Adrenal gland (tissue), 12 donors: ENCODE measurements around the gene HBB. TPM values are rescaled to one million over a fixed set of nuclear protein-coding genes. Genes with fewer than 3 reads are reported as not detected.

Experiments used
- DNase-seq, 7 donors: peaks; one replicate each; pipeline ENCODE4 v3.0.0-alpha.2; 2019 to 2020
- H3K27ac ChIP-seq, 5 donors: fragments of 200-600 bp; sonication (generic) in 4 of 5; 1 replicate in 3 of 5; 2 replicates in 2 of 5; pipeline versions ENCODE4 v1.5.1 to v1.8.0; 2016 to 2020; ENCODE audit warnings: mild to moderate bottlenecking in 1 of 5
- H3K27me3 ChIP-seq: fragments of 200-600 bp; 2 replicates; pipeline ENCODE4 v1.8.0; 2021
- H3K36me3 ChIP-seq, 2 donors: fragments of 200-600 bp; replicated peaks in 1 of 2; 1 replicate in 1 of 2; 2 replicates in 1 of 2; pipeline versions ENCODE4 v1.5.1 to v1.8.0; 2018 to 2022
- H3K4me1 ChIP-seq, 2 donors: fragments of 200-600 bp; replicated peaks in 1 of 2; 1 replicate in 1 of 2; 2 replicates in 1 of 2; pipeline versions ENCODE4 v1.5.1 to v1.8.0; 2018 to 2021
- H3K4me3 ChIP-seq, 4 donors: fragments of 200-600 bp; sonication (generic) in 3 of 4; one replicate each; pipeline ENCODE4 v1.5.1; 2016 to 2018
- H3K9me3 ChIP-seq, 3 donors: fragments of 200-600 bp; sonication (generic) in 1 of 3; replicated peaks in 1 of 3; 1 replicate in 2 of 3; 2 replicates in 1 of 3; pipeline versions ENCODE4 v1.5.1 to v1.8.0; 2016 to 2021
- POLR2A ChIP-seq, 2 donors: fragments of 450-650 bp; IDR thresholded peaks; one replicate each; pipeline ENCODE4 v1.6.1; 2017; ENCODE audit warnings: antibody characterized with exemption in 2 of 2, mild to moderate bottlenecking in 2 of 2, moderate library complexity in 1 of 2
- WGBS, 4 donors: extraction: QIAGEN DNeasy Blood & Tissue Kit in 2 of 4; methylation state at CpG; one replicate each; pipeline versions ENCODE4 v1.1.5 to v1.1.7; 2013 to 2017; 5-methylcytosine and 5-hydroxymethylcytosine counted together
- intact Hi-C, 2 donors: fragments of 100-400 bp; cut with DNase I; formaldehyde crosslinking; loops; one replicate each; pipeline versions ENCODE4 v1.14.1 to v1.15.0; 2022 to 2023
- polyA plus RNA-seq, 3 donors: library from polyadenylated mRNA; stranded (reverse); fragments of 200-250 nt in 2 of 3; fragments of 350-450 nt in 1 of 3; fragmentation: Illumina TruSeq in 1 of 3; extraction: RNeasy Lipid Tissue Mini Kit (QIAGEN cat#74804) in 1 of 3; gene quantifications; one replicate each; pipeline ENCODE4 v1.2.3, GENCODE V29; 2013 to 2014
- total RNA-seq, 9 donors: library from RNA; depleted of rRNA in 4 of 9; stranded (reverse); fragments of >200 nt in 4 of 9; fragments of 120-200 nt in 1 of 9; fragmentation: NEBNext Ultra II Directional in 1 of 9; extraction: Animal tissue kit (Norgen Biotek cat#: 25700) in 1 of 9; gene quantifications; one replicate each; pipeline versions ENCODE4 v1.1.0 to v1.2.4, GENCODE V29; 2013 to 2023
- TF ChIP-seq, protein P1 (sequence below), 6 experiments: fragments of 450-650 bp in 4 of 6; fragments of 200-600 bp in 2 of 6; sonication (generic) in 1 of 6; IDR thresholded peaks; 1 replicate in 5 of 6; 2 replicates in 1 of 6; pipeline versions ENCODE4 v1.5.1 to v1.8.0; 2016 to 2021; ENCODE audit warnings: antibody characterized with exemption in 6 of 6, mild to moderate bottlenecking in 2 of 6, moderate library complexity in 1 of 6
- donor health status: healthy with polysubstance abuse.
- donor health status: Bipolar disorder and iron deficiency.
- donor health status: DM: yes; HTN: yes; CAD: no.
- donor health status: DM: no; HTN: no; CAD: no.
- donor health status: DM: no; HTN: no; CAD: no.
- donor health status: DM: yes; HTN: yes; CAD: no.

The HBB gene
- total and polyA plus RNA-seq, 12 donors, result 1.1 to 794 (median 10.3) TPM

DNA sequence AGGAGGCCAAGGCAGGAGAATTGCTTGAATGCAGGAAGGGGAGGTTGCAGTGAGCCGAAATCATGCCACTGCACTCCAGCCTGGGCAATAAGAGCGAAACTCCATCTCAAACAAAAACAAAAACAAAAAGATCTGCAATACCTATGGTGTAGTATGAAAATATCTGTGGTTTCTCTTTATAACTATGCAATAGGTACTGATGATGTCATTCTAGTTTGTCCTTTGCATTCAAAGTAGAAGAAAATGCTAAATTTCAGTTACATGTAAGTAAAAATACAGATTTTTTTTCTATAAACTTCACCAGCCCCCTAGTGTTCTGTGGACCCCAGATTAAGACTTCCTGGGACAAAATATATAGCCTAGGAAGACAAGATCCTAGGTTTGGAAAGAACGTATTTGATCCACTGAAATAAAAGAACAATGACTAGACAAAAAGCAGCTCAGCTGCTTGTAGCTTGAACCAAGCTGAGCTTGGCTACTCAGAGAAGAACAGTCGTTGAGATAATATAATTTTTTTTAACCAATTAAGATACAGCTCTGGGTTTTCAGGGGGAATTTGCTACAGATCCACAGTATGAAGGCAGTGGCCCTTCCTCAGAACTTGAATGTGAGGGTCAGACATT lies 45.6 kb upstream of the HBB start:
- no peak for DNase-seq
- Histone ChIP-seq H3K9me3 (no peaks in the 10 kb centered on the region), H3K36me3 (no peaks in the 10 kb centered on the region), H3K27me3 (no peaks in the 10 kb centered on the region), H3K4me1 (no peaks in the 10 kb centered on the region), H3K4me3 (no peak overlapping the region), H3K27ac (no peak overlapping the region)
- 62 to 76% (median 72%) methylated on average over 4 of the region's 4 CpGs for WGBS, 4 donors
- TF ChIP-seq, protein P1, sequence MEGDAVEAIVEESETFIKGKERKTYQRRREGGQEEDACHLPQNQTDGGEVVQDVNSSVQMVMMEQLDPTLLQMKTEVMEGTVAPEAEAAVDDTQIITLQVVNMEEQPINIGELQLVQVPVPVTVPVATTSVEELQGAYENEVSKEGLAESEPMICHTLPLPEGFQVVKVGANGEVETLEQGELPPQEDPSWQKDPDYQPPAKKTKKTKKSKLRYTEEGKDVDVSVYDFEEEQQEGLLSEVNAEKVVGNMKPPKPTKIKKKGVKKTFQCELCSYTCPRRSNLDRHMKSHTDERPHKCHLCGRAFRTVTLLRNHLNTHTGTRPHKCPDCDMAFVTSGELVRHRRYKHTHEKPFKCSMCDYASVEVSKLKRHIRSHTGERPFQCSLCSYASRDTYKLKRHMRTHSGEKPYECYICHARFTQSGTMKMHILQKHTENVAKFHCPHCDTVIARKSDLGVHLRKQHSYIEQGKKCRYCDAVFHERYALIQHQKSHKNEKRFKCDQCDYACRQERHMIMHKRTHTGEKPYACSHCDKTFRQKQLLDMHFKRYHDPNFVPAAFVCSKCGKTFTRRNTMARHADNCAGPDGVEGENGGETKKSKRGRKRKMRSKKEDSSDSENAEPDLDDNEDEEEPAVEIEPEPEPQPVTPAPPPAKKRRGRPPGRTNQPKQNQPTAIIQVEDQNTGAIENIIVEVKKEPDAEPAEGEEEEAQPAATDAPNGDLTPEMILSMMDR (IDR thresholded peaks at IDR 0.05), result no peak
- no peak for TF ChIP-seq POLR2A (IDR thresholded peaks at IDR 0.05)
- intact Hi-C loops, result no loop called here

DNA sequence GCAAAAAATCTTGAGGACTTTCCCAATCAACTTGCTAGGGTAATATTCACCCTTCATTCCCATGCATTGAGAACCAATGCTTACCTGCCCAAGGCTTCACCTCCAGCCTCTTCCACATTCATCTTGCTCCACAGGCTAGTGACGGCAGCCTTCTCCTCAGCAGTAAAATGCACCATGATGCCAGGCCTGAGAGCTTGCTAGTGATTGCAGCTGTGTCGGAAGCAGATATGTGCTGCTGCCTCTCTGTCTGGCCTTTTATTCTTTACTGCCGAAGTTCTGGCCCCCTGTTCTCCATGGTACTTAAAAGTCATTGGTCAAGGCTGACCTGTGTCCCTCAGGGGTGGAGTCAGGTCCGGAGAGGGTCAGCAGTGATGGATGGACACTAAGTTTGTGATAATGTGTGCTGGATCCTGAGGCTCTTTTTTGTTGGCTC lies 42.9 kb upstream of the HBB start, which contains the start of gene HBE1:
Gene HBE1 (minus strand): TSS at position 231 of the 433 bp plus-strand sequence. CDS start 55 bp downstream, at position 176.
- no peak for DNase-seq
- H3K4me3 ChIP-seq, result no peak within 1 kb of the TSS
- intact Hi-C loops, result no loop called here
- WGBS, 4 donors, result 36 to 48% (median 44%) methylated on average over 4 of the region's 4 CpGs
- no peaks in the 10 kb centered on the region for H3K4me1 ChIP-seq
- H3K36me3 ChIP-seq, result no peaks in the 10 kb centered on the region
- no peaks in the 10 kb centered on the region for H3K9me3 ChIP-seq
- no peak within 1 kb of the TSS for H3K27ac ChIP-seq
- TF ChIP-seq POLR2A (IDR thresholded peaks at IDR 0.05), result no peak
- TF ChIP-seq, protein P1 (IDR thresholded peaks at IDR 0.05), result no peak
- no peaks in the 10 kb centered on the region for H3K27me3 ChIP-seq

DNA sequence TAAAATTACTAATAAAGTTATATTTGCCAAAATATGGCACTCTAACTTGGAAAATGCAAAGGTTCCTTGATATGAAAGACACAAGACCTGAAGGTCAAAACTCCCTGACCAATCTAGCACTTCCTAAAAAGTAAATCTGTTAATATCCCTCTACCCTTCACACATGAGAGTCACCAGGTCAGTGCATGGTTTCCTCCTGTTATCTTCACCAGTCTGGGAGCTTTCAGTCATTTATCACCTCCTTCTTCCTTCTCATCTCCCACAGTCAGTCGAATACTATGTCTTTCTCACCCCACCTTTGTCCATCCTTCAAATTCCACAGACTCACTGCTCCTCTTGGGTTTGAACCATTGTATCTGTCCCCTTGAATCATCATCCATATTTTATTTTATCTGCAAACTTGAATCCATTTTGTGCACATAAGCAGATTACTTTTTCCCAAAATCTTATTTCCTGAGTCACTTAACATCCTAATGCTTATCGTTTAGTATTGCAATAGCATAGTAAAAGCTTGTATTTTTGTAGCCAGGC lies 40.2 kb upstream of the HBB start:
- 66 to 77% (median 74%) methylated on average over 2 of the region's 2 CpGs for WGBS, 4 donors
- Histone ChIP-seq H3K27me3 (no peaks in the 10 kb centered on the region), H3K36me3 (no peaks in the 10 kb centered on the region), H3K4me3 (no peak overlapping the region), H3K27ac (no peak overlapping the region), H3K9me3 (no peaks in the 10 kb centered on the region), H3K4me1 (no peaks in the 10 kb centered on the region)
- no peak for DNase-seq
- TF ChIP-seq, protein P1 (IDR thresholded peaks at IDR 0.05), result no peak
- TF ChIP-seq POLR2A (IDR thresholded peaks at IDR 0.05), result no peak
- intact Hi-C loops, result no loop called here

- H3K27ac ChIP-seq, result no peak overlapping the region
- intact Hi-C loops, result no loop called here
- no peaks in the 10 kb centered on the region for H3K9me3 ChIP-seq
- TF ChIP-seq, protein P1 (IDR thresholded peaks at IDR 0.05), result no peak
- TF ChIP-seq POLR2A (IDR thresholded peaks at IDR 0.05), result no peak
- H3K4me3 ChIP-seq, result no peak overlapping the region
- no peaks in the 10 kb centered on the region for H3K36me3 ChIP-seq
- no peak for DNase-seq
- H3K27me3 ChIP-seq, result no peaks in the 10 kb centered on the region
- H3K4me1 ChIP-seq, result no peaks in the 10 kb centered on the region
These were observed 39.7 kb upstream of the HBB start for GRCh38 chr11:5266609-5267008.
